HFF-Myc (cell line): Measurements from ENCODE around the gene TMEM221.

ENCODE experiments used
- DNase-seq: peaks from one replicate; pipeline ENCODE4 v3.0.0-alpha.2; 2011; ENCODE audit warnings: low read depth; ENCODE audit errors: extremely low read depth
- H3K4me3 ChIP-seq: replicated peaks from 2 replicates; pipeline ENCODE4 v1.5.1; 2011; ENCODE audit warnings: low read depth, mild to moderate bottlenecking, control low read depth, low read length
- CTCF ChIP-seq: IDR thresholded peaks from 2 replicates; pipeline ENCODE4 v1.5.1; 2012; ENCODE audit warnings: mild to moderate bottlenecking, low read depth, low read length, control low read depth; ENCODE audit errors: missing control alignments

The TMEM221 gene

GRCh38 chr19:17460372-17461230 is 12.1 kb upstream of the TMEM221 start, which contains the start of gene NXNL1:
TSS of gene NXNL1 (minus strand) at chr19:17460926. CDS start at chr19:17460869, 57 bp downstream.
- no peak within 1 kb of the TSS for H3K4me3 ChIP-seq
- TF ChIP-seq CTCF = no peak
- no peak for DNase-seq

- no peak for TF ChIP-seq CTCF
These were observed 10.5 kb upstream of the TMEM221 start for GRCh38 chr19:17458970-17459369.

GRCh38 chr19:17457616-17458015 is 9.1 kb upstream of the TMEM221 start:
- DNase-seq = no peak
- no peak for TF ChIP-seq CTCF

More at GRCh38 chr19:17458970-17459369, 10.5 kb upstream of the TMEM221 start:
- no peak for DNase-seq
- no peak overlapping the region for H3K4me3 ChIP-seq

GRCh38 chr19:17456127-17456526 is 7.7 kb upstream of the TMEM221 start:
- no peak for TF ChIP-seq CTCF
- no peak for DNase-seq
- H3K4me3 ChIP-seq = no peak overlapping the region

More at GRCh38 chr19:17457616-17458015, 9.1 kb upstream of the TMEM221 start:
- H3K4me3 ChIP-seq = no peak overlapping the region

- DNase-seq = no peak
- H3K4me3 ChIP-seq = no peak overlapping the region
- no peak for TF ChIP-seq CTCF
These were observed 7.0 kb upstream of the TMEM221 start for GRCh38 chr19:17455308-17456123.

GRCh38 chr19:17454576-17455071 is 6.2 kb upstream of the TMEM221 start:
- no peak overlapping the region for H3K4me3 ChIP-seq
- TF ChIP-seq CTCF = no peak
- DNase-seq = no peak
